Measurements from ENCODE around the gene CALHM1. TPM values are rescaled to one million over a fixed set of nuclear protein-coding genes. Genes with fewer than 3 reads are reported as not detected.

Gene CALHM1
- total and polyA plus RNA-seq, 4 donors = not detected

DNA sequence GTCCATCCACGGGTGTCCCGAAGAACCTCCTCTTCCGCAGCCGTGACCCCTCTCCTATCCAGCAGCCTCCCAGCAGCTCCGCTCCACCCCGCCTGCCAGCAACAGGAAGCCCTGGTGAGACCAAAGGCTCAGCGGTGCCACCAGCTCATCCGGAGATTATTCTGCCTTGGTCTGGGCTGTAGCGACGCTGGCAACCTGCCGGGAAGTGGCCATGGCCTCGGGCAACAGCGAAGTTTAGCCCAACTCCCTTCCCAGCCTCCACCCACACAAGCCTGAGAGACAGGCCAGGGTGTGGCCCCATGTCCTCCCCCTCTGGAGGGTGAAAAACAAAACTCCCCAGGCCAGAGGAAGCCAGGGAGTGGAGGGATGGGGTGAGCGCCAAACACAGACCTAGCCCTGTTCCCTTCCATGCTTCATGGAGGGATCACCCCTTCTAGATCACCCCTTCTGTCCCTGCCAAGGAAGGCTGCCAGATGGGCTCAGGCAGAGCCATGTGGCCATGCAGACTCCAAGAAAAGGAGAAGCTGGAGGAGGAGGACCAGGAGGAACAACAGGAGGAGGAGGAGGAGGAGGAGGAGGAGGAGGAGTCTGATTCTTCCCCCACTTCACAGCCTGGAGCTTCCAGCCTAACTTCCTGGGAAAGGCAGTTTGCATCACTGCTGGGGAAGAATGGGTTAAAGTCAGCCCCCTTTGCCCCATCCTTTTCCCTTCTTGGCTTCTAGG is 7.4 kb downstream of the CALHM1 start:
- Histone ChIP-seq H3K27ac (ENCODE audit: low read depth in 1 of 2, low read length in 2 of 2) (peak overlapping the region; percentile 72 to 80), H3K36me3 (ENCODE audit: control insufficient read depth in 4 of 4, insufficient read depth in 3 of 4, low read depth in 1 of 4, low read length in 3 of 4) (peaks cover 0 to 12% (median 2%) of the 10 kb centered on the region in 4 donors), H3K4me1 (ENCODE audit: control insufficient read depth in 4 of 4, insufficient read depth in 4 of 4, low read length in 3 of 4) (peaks cover 0 to 5% (median 2%) of the 10 kb centered on the region in 4 donors), H3K27me3 (ENCODE audit: control insufficient read depth in 4 of 4, insufficient read depth in 4 of 4, low read length in 3 of 4) (no peaks in the 10 kb centered on the region), H3K9me3 (ENCODE audit: control insufficient read depth in 4 of 4, low read length in 3 of 4) (no peaks in the 10 kb centered on the region), H3K4me3 (ENCODE audit: low read depth in 1 of 3, low read length in 3 of 3) (peak overlapping the region; percentile 25 to 58 (median 42)), H3K9ac (ENCODE audit: low read depth in 1 of 2, low read length in 2 of 2) (peak overlapping the region in 1 of 2 donors; percentile 36)
- DNase-seq (ENCODE audit: low spot score) = no peak
- 49% methylated on average over 14 of the region's 14 CpGs for WGBS
- TF ChIP-seq TAF1 (conservative IDR thresholded peaks at IDR 0.05) = no peak
- TF ChIP-seq ATF3 (IDR thresholded peaks at IDR 0.05) = no peak
- peak; percentile 6 for TF ChIP-seq SP1 (IDR thresholded peaks at IDR 0.05)
- TF ChIP-seq NR2F2 (IDR thresholded peaks at IDR 0.05) = peak; percentile 90
- TF ChIP-seq FOXA1 (IDR thresholded peaks at IDR 0.05) = no peak

GRCh38 chr10:103450201-103450695 is 8.5 kb downstream of the CALHM1 start:
- Histone ChIP-seq H3K4me3 (ENCODE audit: low read depth in 1 of 3, low read length in 3 of 3) (no peak overlapping the region), H3K27ac (ENCODE audit: low read depth in 1 of 2, low read length in 2 of 2) (no peak overlapping the region), H3K9me3 (ENCODE audit: control insufficient read depth in 4 of 4, low read length in 3 of 4) (no peaks in the 10 kb centered on the region), H3K9ac (ENCODE audit: low read depth in 1 of 2, low read length in 2 of 2) (no peak overlapping the region), H3K36me3 (ENCODE audit: control insufficient read depth in 4 of 4, insufficient read depth in 3 of 4, low read depth in 1 of 4, low read length in 3 of 4) (peaks cover 3 to 20% (median 6%) of the 10 kb centered on the region in 4 donors), H3K4me1 (ENCODE audit: control insufficient read depth in 4 of 4, insufficient read depth in 4 of 4, low read length in 3 of 4) (peaks cover 0 to 5% (median 2%) of the 10 kb centered on the region in 4 donors), H3K27me3 (ENCODE audit: control insufficient read depth in 4 of 4, insufficient read depth in 4 of 4, low read length in 3 of 4) (no peaks in the 10 kb centered on the region)
- DNase-seq (ENCODE audit: low spot score) = no peak
- no peak for TF ChIP-seq NR2F2 (IDR thresholded peaks at IDR 0.05)
- TF ChIP-seq REST (IDR thresholded peaks at IDR 0.05) = no peak
- no peak for TF ChIP-seq MAX (IDR thresholded peaks at IDR 0.05)
- no peak for TF ChIP-seq JUND (IDR thresholded peaks at IDR 0.05)
- no peak for TF ChIP-seq RAD21 (IDR thresholded peaks at IDR 0.05)
- TF ChIP-seq RXRA (IDR thresholded peaks at IDR 0.05) = no peak
- WGBS = 87% methylated on average over 12 of the region's 12 CpGs

- Histone ChIP-seq H3K27me3 (ENCODE audit: control insufficient read depth in 4 of 4, insufficient read depth in 4 of 4, low read length in 3 of 4) (no peaks in the 10 kb centered on the region), H3K9ac (ENCODE audit: low read depth in 1 of 2, low read length in 2 of 2) (no peak overlapping the region), H3K4me3 (ENCODE audit: low read depth in 1 of 3, low read length in 3 of 3) (no peak overlapping the region), H3K4me1 (ENCODE audit: control insufficient read depth in 4 of 4, insufficient read depth in 4 of 4, low read length in 3 of 4) (peaks cover 0 to 5% (median 2%) of the 10 kb centered on the region in 4 donors), H3K27ac (ENCODE audit: low read depth in 1 of 2, low read length in 2 of 2) (peak overlapping the region in 1 of 2 donors; percentile 3), H3K36me3 (ENCODE audit: control insufficient read depth in 4 of 4, insufficient read depth in 3 of 4, low read depth in 1 of 4, low read length in 3 of 4) (peaks cover 3 to 28% (median 13%) of the 10 kb centered on the region in 4 donors), H3K9me3 (ENCODE audit: control insufficient read depth in 4 of 4, low read length in 3 of 4) (no peaks in the 10 kb centered on the region)
- WGBS = 90% methylated on average over 34 of the region's 34 CpGs
- TF ChIP-seq YY1 (IDR thresholded peaks at IDR 0.05) (no peak), HNF4G (IDR thresholded peaks at IDR 0.05) (no peak), FOXA1 (IDR thresholded peaks at IDR 0.05) (no peak), RAD21 (IDR thresholded peaks at IDR 0.05) (no peak), RXRA (IDR thresholded peaks at IDR 0.05) (no peak), JUND (IDR thresholded peaks at IDR 0.05) (no peak), FOXA2 (IDR thresholded peaks at IDR 0.05) (no peak), REST (IDR thresholded peaks at IDR 0.05) (no peak), NR2F2 (IDR thresholded peaks at IDR 0.05) (no peak)
- TF ChIP-seq, protein P1, sequence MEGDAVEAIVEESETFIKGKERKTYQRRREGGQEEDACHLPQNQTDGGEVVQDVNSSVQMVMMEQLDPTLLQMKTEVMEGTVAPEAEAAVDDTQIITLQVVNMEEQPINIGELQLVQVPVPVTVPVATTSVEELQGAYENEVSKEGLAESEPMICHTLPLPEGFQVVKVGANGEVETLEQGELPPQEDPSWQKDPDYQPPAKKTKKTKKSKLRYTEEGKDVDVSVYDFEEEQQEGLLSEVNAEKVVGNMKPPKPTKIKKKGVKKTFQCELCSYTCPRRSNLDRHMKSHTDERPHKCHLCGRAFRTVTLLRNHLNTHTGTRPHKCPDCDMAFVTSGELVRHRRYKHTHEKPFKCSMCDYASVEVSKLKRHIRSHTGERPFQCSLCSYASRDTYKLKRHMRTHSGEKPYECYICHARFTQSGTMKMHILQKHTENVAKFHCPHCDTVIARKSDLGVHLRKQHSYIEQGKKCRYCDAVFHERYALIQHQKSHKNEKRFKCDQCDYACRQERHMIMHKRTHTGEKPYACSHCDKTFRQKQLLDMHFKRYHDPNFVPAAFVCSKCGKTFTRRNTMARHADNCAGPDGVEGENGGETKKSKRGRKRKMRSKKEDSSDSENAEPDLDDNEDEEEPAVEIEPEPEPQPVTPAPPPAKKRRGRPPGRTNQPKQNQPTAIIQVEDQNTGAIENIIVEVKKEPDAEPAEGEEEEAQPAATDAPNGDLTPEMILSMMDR (IDR thresholded peaks at IDR 0.05; ENCODE audit: low read depth, low read length, missing input control) = no peak
- no peak for DNase-seq (ENCODE audit: low spot score)
These were observed 9.2 kb downstream of the CALHM1 start for GRCh38 chr10:103449208-103450144.
